GM15510 (cell line): ENCODE results near the gene CDT1.
A peak's percentile ranks its signal among the peaks of the same experiment; 100 is the strongest.

ENCODE experiments used
- POLR2A ChIP-seq: IDR thresholded peaks from 3 replicates; pipeline ENCODE4 v1.6.1; 2011; ENCODE audit warnings: borderline replicate concordance; ENCODE audit not compliant: insufficient read length; ENCODE audit errors: extremely low read depth

CDT1 gene

DNA sequence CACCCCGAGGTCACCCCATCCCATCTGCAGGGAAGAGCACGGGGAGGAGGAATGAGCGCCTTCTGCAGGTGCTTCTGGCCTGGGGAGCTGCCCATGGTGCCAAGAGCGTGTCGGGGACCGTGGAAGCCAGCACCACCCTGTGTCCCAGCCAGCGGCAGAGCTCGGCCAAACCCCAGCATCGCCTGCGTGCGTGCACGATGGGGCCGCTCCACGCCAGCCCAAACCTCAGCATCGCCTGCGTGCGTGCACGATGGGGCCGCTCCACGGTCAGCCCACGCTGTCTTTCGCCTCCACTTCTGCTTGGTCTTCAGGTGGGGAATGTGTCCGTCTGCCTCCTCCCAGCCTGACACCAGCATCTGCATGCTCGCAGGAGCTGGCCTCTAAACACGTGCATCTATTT is 39.2 kb downstream of the CDT1 start:
- no peak for TF ChIP-seq POLR2A

DNA sequence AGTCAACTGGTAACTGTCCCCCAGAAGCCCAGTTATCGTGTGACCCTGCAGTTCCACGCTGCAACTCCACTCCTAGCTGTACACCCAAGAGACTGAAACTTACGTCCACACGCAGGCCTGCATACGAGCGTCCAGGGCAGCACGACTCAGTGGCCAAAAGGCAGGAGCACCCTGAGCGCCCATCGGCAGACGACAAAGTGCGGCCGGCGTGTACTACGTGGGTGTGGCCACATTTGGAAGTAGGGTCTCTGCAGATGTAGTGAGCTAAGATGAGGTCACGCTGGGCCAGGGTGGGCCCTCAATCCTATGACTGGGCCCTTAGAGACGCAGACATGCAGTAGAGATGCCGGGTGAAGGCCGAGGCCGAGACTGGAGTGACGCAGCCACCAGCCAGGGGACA is 39.7 kb downstream of the CDT1 start:
- no peak for TF ChIP-seq POLR2A

DNA sequence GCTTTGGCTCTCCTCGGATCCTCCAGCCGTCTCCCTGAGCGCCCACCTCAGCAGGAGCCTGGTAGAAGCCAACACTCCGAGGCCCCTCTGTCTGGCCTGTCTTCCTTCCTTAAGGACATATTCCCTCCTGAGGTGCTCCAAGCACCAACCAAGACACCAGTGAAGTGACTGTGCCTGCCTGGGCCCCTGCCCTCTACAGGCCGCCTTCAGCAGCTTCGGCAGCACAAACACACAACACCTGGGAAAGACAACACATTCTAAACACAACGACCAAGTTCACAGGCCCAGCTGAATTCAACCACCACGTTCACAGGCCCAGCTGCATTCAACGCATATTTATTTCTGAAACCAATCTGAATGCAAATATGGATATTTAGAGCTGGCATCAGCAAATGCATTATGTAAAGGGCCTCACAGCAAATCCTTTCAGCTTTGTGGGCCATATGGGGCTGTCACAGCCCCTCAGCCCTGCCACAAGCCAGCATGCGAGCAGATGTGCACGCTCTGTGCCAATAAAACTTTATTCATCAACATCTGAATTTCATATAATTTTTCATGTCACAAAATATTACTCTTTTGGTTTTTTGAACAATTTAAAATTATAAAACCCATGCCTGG is 40.9 kb downstream of the CDT1 start:
- no peak for TF ChIP-seq POLR2A

DNA sequence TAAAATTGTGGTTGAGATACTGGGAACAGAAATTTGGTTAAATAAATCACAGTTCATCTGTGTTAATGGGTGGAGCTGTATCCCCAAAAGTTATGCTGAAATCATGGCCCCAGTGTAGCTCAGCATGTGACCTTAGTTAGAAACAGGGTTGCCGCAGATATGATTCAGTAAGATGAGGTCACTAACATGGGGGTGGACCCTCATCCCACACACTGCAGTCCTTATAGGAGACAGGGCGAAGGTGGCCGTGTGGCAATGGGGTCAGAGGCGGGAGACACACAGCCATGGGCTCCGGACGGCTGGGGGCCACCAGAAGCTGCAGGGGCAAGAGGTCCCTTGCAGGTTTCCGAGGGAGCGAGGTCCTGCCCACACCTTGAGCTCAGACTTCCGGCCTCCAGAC is 42.5 kb downstream of the CDT1 start:
- no peak for TF ChIP-seq POLR2A

DNA sequence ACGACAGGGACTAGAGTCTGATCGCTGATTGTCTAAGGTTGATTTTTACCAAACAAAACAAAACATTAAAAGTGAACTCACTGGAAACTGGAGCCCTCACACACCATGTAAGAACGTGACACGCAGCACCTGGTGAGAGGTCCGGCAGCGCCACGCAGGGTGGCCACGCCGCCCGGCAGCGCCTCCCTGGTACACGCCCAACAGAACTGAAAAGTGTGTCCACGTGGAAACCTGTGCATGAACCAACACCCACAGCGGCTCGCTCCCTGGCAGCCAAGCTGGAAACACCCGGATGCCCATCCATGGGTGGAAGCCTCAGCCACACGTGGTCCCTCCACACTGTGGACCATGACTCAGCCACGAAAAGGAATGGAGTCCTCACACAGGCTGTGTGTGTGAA is 44.1 kb downstream of the CDT1 start:
- TF ChIP-seq POLR2A = no peak

DNA sequence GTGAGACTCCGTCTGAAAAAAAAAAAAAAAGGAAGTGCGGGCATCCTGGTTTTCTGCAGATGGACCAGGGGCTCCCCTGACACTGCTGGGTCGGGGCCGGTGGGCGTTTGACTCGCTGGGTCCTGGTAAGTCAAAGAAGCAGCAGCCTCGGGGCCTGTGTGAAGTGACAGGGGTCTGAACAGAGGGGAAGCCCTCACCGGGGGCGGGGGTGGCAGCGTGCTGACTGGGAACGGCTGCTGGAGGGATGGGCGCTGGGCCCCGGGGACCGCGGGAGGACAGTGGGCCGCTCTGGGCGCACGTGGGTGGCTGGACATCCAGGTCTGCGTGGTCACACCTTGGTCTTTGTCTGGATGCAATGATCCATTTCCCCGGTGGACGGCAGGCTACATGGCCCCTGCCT is 45.0 kb downstream of the CDT1 start:
- TF ChIP-seq POLR2A = no peak

DNA sequence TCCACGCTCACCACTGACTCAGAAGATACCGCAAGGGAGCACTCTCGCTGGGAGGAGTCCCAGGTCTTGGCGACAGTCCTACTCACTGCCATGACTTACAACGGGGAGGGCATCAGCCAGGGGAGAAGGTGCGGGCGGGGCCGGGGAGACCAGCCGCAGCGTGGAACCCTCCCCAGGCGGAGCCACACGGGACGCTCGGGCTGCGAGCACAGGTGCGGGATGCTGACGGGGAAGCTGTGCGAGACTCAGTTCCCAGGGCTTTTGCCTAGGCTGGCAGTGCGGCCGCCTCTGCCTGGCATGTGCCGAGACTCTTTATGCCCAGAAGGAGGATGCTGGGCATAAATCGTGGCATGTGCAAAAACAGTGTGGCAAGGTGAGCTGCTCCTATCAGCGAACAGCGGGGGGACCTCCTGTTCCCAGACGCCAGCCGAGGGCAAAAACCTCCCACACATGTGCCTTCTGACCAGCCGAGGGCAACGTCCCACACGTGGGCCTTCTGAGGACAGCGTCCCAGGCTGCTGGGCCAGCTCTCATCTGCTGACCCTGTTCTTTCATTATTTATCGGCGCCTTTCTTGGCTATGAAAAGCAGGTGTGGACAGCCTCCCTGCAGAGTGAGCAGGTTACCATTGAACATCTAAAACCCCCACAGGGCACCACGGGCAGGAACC is 47.1 kb downstream of the CDT1 start:
- no peak for TF ChIP-seq POLR2A

DNA sequence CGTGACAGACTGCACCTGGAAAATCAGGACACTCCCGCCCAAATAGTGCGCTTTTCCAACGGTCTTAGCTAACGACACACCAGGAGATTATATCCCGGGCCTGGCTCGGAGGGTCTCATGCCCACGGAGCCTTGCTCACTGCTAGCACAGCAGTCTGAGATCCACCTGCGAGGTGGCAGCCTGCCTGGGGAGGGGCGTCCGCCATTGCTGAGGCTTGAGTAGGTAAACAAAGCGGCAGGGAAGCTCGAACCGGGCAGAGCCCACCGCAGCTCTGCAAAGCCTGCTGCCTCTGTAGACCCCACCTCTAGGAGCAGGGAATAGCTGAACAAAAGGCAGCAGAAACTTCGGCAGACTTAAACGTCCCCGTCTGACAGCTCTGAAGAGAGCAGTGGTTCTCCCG is 48.0 kb downstream of the CDT1 start:
- TF ChIP-seq POLR2A = no peak

DNA sequence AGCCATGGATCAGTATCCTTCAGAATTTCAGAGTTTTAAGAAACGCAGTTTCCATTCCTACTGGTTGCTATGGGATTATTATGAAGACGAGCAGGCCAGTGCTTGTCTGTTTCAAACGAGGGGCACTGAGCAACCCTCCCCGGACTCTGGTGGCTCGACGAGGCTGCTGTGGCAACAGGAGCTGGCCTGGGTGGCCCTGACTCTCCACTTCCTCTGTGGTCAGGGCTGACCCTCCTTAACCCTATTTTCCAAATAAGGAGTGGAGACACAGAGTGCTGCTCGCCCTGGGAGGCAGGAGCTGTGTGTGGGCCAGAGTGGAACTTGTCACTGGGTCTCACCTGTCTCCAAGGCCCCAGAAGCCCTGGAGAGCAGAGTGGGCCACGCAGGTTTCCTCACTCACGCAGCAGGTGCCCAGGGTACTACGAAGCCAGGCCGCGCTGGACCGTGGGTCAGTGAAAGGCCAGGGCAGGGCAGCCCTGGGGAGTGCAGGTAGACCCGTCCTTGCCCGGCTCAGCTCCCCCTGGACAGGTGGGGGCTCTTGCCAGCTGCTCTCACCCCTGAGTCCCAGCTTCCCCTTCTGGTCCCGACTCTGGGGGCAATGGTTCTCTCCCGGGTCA is 49.8 kb downstream of the CDT1 start:
- TF ChIP-seq POLR2A = no peak

DNA sequence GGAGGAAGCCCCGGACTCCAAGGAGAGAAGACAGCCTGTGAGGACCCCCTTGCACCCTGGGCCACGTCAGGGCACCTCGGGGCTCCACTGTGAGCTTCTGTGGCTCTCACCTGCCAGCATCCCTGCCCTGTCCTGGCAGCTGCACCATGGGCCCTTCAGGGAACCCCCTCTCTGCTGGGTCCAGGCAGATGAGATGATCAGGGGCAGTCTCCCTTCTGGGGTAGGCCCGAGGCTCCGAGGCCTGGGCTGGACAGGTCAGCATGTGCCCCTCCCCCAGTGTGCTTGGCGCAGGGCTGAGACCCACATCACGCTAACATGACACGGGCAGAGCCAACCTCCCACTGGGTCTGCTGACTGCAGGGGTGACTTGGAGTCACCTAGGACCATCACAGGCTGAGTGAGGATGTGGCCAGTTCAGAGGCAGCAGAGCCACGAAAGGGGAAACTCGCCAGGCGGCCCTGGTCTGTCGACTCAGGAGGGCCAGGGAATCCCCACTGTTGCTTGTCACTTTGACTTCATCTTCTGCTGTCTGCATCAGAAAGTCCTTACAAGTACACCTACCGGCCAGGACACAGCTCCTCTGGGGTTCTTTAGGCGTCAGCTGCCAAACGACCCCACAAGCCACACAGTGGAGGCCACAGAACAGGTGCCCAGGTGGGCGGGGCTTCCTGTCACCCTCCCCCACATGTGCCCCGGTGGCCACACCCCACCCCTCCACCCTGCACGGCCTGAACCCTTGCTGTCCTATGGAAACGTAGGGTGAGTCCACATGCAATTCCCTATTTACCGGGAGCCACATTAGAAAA is 50.9 kb downstream of the CDT1 start:
- no peak for TF ChIP-seq POLR2A

DNA sequence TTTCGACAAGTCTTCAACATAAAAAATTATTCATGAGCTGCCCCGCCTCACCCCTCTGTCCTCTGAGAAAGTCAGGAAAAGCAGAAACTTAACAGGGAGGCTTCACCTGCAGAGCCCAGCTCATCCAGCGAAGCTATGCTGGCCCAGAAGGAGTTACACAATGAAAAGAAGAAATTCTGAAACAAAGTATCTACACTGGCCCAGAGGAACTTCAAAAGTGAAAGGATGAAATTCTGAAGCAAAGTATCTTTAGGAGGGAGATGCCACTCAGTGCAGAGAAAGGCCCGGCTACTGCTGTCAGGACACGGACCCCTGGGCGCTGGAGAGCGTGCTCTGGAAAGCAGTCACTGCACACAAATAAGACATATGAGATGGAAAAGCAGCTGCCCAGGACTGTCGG is 51.6 kb downstream of the CDT1 start:
- no peak for TF ChIP-seq POLR2A

DNA sequence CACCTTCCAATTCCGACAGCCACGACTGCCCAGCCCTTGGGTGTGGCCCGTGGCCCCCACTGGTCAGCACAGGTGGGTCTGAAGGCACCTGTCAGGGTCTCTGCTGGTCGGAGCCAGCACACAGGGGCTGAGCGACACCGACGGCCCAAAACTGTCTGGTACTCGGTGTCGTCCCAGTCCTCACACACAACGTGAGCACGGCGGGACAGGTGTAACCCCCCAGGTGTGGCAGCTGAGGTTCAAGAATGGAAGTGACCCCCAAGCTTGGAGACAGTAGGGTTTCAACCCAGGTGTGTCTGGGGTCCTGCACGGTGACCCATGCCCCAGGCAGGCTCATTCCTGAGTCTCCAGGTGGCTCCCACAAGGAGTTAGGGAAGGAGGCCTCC is 52.1 kb downstream of the CDT1 start:
- no peak for TF ChIP-seq POLR2A

DNA sequence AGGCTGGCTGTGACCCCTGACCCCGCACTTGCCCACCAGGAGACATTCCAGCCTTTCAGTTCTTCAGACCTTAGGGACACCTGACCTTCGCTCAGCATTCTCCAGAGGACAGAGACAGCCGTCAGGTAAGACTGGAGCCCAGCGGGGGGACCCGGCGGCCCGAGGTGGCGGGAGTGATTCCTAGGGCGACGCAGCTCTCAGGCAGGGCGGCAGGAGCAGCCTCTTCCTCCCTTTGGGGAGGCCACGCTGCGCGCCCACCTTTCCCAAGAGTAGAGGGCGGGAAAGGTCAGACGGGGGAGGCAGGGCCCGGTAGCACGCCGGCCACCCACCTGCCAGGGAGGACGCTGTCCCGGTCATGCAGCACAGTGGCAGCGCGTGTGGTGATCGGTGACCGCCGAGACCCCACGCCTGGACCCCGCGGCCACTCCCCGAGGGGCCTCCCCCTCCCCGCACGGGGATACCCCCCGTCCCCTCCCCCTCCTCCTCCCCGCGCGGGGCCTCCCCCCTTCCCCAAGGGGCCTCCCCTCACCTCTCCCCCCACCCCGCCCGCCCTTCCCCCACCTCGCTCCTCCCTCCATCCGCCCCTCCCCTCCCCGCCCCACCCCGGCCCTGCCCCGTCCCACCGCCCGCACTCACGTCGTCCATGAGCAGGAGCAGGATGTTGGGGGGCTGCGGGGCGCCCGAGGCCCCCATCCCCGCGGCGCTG is 52.7 kb downstream of the CDT1 start:
- no peak for TF ChIP-seq POLR2A

DNA sequence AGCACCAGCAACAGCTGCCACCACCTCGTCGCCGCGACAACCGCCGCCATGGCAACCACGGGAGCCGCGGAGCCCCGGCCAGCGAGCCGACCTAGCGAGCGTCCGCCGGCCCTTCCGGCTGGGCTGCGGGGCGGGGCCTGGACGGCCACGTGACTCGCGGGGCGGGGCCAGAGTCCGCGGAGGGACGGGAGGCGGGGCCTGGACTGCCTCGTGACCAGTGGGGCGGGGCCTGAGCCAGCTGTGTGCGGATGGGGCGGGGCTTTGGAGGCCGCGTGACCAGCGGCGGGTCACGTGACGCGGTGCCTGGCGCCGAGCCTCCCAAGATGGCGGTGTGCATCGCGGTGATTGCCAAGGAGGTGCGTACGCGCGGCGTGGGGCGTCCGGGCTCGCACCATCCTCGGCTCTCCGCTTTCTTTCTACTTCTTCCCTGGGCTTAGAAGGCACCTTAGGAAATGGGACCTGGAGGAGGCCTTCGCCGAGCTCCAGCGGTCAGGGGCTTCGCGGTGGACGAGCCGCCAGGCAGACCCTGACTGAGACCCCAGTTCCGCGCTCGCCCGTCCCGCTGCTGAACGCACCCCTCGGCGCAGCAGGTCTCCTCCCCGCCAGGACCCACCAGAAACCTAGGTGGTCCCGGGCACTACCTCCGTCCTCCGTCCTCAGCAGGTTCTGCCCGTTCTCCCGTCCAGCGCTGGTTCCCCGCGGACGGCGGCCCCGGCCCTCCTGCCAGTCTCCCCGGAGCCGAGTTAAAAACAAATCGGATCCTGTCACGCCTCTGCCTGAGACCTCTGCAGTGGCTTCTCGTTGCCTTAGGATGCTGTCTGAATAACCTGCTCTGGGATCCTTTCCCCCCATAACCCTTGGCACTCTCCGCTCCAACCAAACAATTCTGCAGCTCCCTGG is 53.5 kb downstream of the CDT1 start, which contains the start of the genes GALNS and TRAPPC2L:
GALNS (minus strand) TSS at position 120 of the 900 bp plus-strand sequence; CDS start at position 50, 70 bp downstream.
TRAPPC2L (plus strand) TSS at position 300 of the 900 bp plus-strand sequence; CDS start at position 324, 24 bp downstream.
- TF ChIP-seq POLR2A = peak; percentile 90
